K562 (cell line): ENCODE data around the gene DYRK1A. TPM values are rescaled to one million over a fixed set of nuclear protein-coding genes. Genes with fewer than 3 reads are reported as not detected.

Experiments used
- ARHGAP35 ChIP-seq: fragments of 450-650 bp; IDR thresholded peaks from 2 replicates; pipeline ENCODE4 v1.6.1; 2018; ENCODE audit not compliant: partially characterized antibody
- ARID1B ChIP-seq: fragments of 450-650 bp; IDR thresholded peaks from 2 replicates; pipeline ENCODE4 v1.6.1; 2016; ENCODE audit warnings: antibody characterized with exemption, mild to moderate bottlenecking, inconsistent platforms
- ARNT ChIP-seq, 2 experiments: fragments of 450-650 bp; IDR thresholded peaks; 2 replicates each; pipeline ENCODE4 v1.6.1; 2016; ENCODE audit warnings: mild to moderate bottlenecking in 1 of 2
- C11orf30 ChIP-seq: fragments of 450-650 bp; IDR thresholded peaks from 2 replicates; pipeline ENCODE4 v1.6.1; 2016; ENCODE audit warnings: low read depth, mild to moderate bottlenecking
- CBX1 ChIP-seq: sonication (generic); IDR thresholded peaks from 2 replicates; pipeline ENCODE4 v1.6.1; 2016; ENCODE audit warnings: antibody characterized with exemption, low read depth, mild to moderate bottlenecking
- CBX3 ChIP-seq, 2 experiments: IDR thresholded peaks; 1 replicate in 1 of 2; 2 replicates in 1 of 2; pipeline ENCODE4 v1.6.1; 2012; ENCODE audit warnings: inconsistent platforms in 2 of 2, low read length in 2 of 2, borderline replicate concordance in 1 of 2, control low read depth in 1 of 2
- CEBPB ChIP-seq: fragments of 450-650 bp; IDR thresholded peaks from 2 replicates; pipeline ENCODE4 v1.6.1; 2016; ENCODE audit warnings: missing genetic modification characterization, missing compliant biosample characterization
- HDGF ChIP-seq: fragments of 450-650 bp; IDR thresholded peaks from 2 replicates; pipeline ENCODE4 v1.6.1; 2016
- KAT7 ChIP-seq: sonication (generic); formaldehyde crosslinking; IDR thresholded peaks from 2 replicates; pipeline ENCODE4 v1.8.0; 2022; ENCODE audit warnings: missing genetic modification reagents, mild to moderate bottlenecking, borderline replicate concordance
- KDM2B ChIP-seq: fragments of 250-450 bp; sonication (Bioruptor Pico); IDR thresholded peaks from 2 replicates; pipeline ENCODE4 v1.8.0; 2021; ENCODE audit warnings: mild to moderate bottlenecking, moderate library complexity
- MTF1 ChIP-seq: fragments of 250-450 bp; sonication (Bioruptor Pico); IDR thresholded peaks from 2 replicates; pipeline ENCODE4 v1.9.0; 2021; ENCODE audit warnings: moderate library complexity, mild to moderate bottlenecking, inconsistent platforms, borderline replicate concordance
- SMARCA5 ChIP-seq: fragments of 450-650 bp; IDR thresholded peaks from 2 replicates; pipeline ENCODE4 v1.6.1; 2016
- STAT5B ChIP-seq: fragments of 250-450 bp; sonication (Bioruptor Pico); IDR thresholded peaks from 2 replicates; pipeline ENCODE4 v1.8.0; 2021; ENCODE audit warnings: mild to moderate bottlenecking, inconsistent platforms
- XRCC5 ChIP-seq: fragments of 200-400 bp; formaldehyde crosslinking; IDR thresholded peaks from 2 replicates; pipeline ENCODE4 v1.6.1; 2017; ENCODE audit warnings: low read depth, mild to moderate bottlenecking, low read length
- ZFX ChIP-seq: sonication (generic); formaldehyde crosslinking; IDR thresholded peaks from 2 replicates; pipeline ENCODE4 v1.8.0; 2022; ENCODE audit warnings: mild to moderate bottlenecking, missing genetic modification reagents, moderate library complexity
- ZKSCAN8 ChIP-seq: fragments of 200-800 bp; sonication (Bioruptor generic); IDR thresholded peaks from 2 replicates; pipeline ENCODE4 v1.6.1; 2016; ENCODE audit warnings: missing genetic modification characterization, missing compliant biosample characterization
- ZNF551 ChIP-seq: fragments of 250-450 bp; sonication (Bioruptor Pico); IDR thresholded peaks from 2 replicates; pipeline ENCODE4 v1.5.0; 2021; ENCODE audit warnings: mild to moderate bottlenecking, moderate library complexity
- ZNF778 ChIP-seq: fragments of 450-650 bp; formaldehyde crosslinking; IDR thresholded peaks from 2 replicates; pipeline ENCODE4 v1.4.0; 2020; ENCODE audit warnings: mild to moderate bottlenecking, moderate library complexity
- polyA plus RNA-seq, 8 experiments: library from polyadenylated mRNA; depleted of rRNA in 4 of 8; stranded (reverse) in 5 of 8; unstranded in 3 of 8; fragments of >200 nt; fragmentation: Nextera tagmentation in 2 of 8; fragmentation: Illumina TruSeq in 1 of 8; extraction: Ambion mirVana in 2 of 8; extraction: Trizol in 1 of 8; gene quantifications; 2 replicates each; pipeline versions ENCODE4 v1.2.1 to v1.2.3, GENCODE V29; 2011 to 2014; ENCODE audit warnings: inconsistent platforms in 1 of 8, missing spikeins in 1 of 8
- total RNA-seq, 7 experiments: library from RNA; depleted of rRNA in 6 of 7; stranded (reverse); fragments of >200 nt in 6 of 7; fragmentation: Illumina TruSeq in 2 of 7; extraction: Trizol in 2 of 7; gene quantifications; 2 replicates each; pipeline versions ENCODE4 v1.2.1 to v1.2.3, GENCODE V29; 2011 to 2021; ENCODE audit warnings: low replicate concordance in 1 of 7
- TF ChIP-seq, protein P1 (sequence below): sonication (generic); formaldehyde crosslinking; IDR thresholded peaks from 2 replicates; pipeline ENCODE4 v1.8.1; 2022; ENCODE audit warnings: missing genetic modification reagents
- TF ChIP-seq, protein P2 (sequence below), 2 experiments: fragments of 250-450 bp in 1 of 2; fragments of 450-650 bp in 1 of 2; sonication (Bioruptor Pico) in 1 of 2; IDR thresholded peaks; 2 replicates each; pipeline versions ENCODE4 v1.6.1 to v1.8.0; 2016 to 2021; ENCODE audit warnings: mild to moderate bottlenecking in 2 of 2, moderate library complexity in 2 of 2, missing compliant biosample characterization in 1 of 2, missing genetic modification characterization in 1 of 2
- TF ChIP-seq, protein P3 (sequence below): sonication (generic); formaldehyde crosslinking; IDR thresholded peaks from 2 replicates; pipeline ENCODE4 v1.8.0; 2022; ENCODE audit warnings: mild to moderate bottlenecking, missing genetic modification reagents, borderline replicate concordance
- TF ChIP-seq, protein P4 (sequence below): sonication (generic); formaldehyde crosslinking; IDR thresholded peaks from 2 replicates; pipeline ENCODE4 v1.9.0; 2022; ENCODE audit warnings: mild to moderate bottlenecking, missing genetic modification reagents
- TF ChIP-seq, protein P5 (sequence below): sonication (generic); formaldehyde crosslinking; IDR thresholded peaks from 2 replicates; pipeline ENCODE4 v1.8.1; 2023; ENCODE audit warnings: mild to moderate bottlenecking, missing genetic modification reagents

Gene DYRK1A
- total and polyA plus RNA-seq, 9 of the 15 experiments (the other 6 are each of a cell fraction or from before 2014, with no cell fraction given): 3.7 to 64.8 (median 42.3) TPM

DNA sequence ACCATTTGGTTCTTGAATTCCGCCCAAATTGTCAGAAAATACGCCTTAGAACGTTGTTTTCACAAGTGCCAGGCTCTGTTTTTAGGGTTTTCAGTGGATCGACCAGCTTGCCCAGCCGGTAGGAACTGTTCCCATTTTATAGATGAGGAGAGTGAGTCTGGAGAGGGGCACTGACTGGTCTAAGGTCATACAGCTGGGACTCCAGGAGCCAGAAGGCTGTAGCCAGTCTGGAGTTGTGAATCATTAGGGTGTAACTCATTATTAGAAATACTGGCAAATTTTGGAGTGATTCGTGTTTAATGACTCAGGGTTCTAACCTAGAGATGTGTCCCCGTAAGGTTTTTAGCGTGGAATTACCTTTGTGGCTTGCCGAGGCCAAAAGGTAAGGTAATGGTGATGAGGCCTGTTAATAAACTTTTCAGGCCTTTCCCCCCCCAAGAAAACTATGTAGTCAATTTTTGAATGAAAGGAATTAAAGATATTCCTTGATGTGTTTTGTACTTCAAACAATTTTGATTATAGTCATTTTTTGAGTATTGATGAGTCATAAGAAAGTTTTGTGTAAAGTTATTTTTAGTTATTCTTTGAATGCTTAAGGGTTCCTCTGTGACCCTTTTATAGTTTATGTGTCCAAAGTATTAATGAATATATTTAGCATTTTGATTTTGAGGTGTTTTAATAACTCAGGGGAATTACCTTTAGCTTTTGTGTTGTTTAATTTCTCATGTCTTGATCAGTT lies 2.1 kb downstream of the DYRK1A start (continued):
- TF ChIP-seq, protein P1, sequence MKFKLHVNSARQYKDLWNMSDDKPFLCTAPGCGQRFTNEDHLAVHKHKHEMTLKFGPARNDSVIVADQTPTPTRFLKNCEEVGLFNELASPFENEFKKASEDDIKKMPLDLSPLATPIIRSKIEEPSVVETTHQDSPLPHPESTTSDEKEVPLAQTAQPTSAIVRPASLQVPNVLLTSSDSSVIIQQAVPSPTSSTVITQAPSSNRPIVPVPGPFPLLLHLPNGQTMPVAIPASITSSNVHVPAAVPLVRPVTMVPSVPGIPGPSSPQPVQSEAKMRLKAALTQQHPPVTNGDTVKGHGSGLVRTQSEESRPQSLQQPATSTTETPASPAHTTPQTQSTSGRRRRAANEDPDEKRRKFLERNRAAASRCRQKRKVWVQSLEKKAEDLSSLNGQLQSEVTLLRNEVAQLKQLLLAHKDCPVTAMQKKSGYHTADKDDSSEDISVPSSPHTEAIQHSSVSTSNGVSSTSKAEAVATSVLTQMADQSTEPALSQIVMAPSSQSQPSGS (CRISPR knock-in tag): no peak
- peak; percentile 89 for TF ChIP-seq CBX1
- TF ChIP-seq ARID1B: no peak; the same call in 1 of the 2 replicates
- TF ChIP-seq, protein P2, sequence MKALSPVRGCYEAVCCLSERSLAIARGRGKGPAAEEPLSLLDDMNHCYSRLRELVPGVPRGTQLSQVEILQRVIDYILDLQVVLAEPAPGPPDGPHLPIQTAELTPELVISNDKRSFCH (CRISPR knock-in tag; IDR thresholded peaks at IDR 0.05): no peak
- TF ChIP-seq, protein P2 (tag; IDR thresholded peaks at IDR 0.05): peak; percentile 35; the same call in 1 of the 2 replicates
- TF ChIP-seq KAT7: 0 out of 2 replicates have a peak, but pooled peaks have one; percentile 15
- TF ChIP-seq, protein P3, sequence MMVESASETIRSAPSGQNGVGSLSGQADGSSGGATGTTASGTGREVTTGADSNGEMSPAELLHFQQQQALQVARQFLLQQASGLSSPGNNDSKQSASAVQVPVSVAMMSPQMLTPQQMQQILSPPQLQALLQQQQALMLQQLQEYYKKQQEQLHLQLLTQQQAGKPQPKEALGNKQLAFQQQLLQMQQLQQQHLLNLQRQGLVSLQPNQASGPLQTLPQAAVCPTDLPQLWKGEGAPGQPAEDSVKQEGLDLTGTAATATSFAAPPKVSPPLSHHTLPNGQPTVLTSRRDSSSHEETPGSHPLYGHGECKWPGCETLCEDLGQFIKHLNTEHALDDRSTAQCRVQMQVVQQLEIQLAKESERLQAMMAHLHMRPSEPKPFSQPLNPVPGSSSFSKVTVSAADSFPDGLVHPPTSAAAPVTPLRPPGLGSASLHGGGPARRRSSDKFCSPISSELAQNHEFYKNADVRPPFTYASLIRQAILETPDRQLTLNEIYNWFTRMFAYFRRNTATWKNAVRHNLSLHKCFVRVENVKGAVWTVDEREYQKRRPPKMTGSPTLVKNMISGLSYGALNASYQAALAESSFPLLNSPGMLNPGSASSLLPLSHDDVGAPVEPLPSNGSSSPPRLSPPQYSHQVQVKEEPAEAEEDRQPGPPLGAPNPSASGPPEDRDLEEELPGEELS (CRISPR knock-in tag): no peak
- TF ChIP-seq, protein P4, sequence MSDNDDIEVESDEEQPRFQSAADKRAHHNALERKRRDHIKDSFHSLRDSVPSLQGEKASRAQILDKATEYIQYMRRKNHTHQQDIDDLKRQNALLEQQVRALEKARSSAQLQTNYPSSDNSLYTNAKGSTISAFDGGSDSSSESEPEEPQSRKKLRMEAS (CRISPR knock-in tag): no peak
- no peak for TF ChIP-seq STAT5B (CRISPR knock-in tag)
- no peak for TF ChIP-seq KDM2B
- TF ChIP-seq XRCC5: peak; percentile 89
- no peak for TF ChIP-seq ARHGAP35
- peak; percentile 98 for TF ChIP-seq HDGF
- TF ChIP-seq ZNF778 (CRISPR knock-in tag): no peak
- no peak for TF ChIP-seq CEBPB (tag)
- TF ChIP-seq MTF1 (CRISPR knock-in tag): no peak
- TF ChIP-seq ZKSCAN8 (CRISPR knock-in tag): no peak
- TF ChIP-seq, protein P5, sequence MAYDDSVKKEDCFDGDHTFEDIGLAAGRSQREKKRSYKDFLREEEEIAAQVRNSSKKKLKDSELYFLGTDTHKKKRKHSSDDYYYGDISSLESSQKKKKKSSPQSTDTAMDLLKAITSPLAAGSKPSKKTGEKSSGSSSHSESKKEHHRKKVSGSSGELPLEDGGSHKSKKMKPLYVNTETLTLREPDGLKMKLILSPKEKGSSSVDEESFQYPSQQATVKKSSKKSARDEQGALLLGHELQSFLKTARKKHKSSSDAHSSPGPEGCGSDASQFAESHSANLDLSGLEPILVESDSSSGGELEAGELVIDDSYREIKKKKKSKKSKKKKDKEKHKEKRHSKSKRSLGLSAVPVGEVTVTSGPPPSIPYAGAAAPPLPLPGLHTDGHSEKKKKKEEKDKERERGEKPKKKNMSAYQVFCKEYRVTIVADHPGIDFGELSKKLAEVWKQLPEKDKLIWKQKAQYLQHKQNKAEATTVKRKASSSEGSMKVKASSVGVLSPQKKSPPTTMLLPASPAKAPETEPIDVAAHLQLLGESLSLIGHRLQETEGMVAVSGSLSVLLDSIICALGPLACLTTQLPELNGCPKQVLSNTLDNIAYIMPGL: no peak
- peak; percentile 21; the same call in 1 of the 2 replicates for TF ChIP-seq ZFX (CRISPR knock-in tag)
- peak in 1 of 2 experiments; percentile 77; a peak in 1 of 4 replicates for TF ChIP-seq ARNT (IDR thresholded peaks at IDR 0.05)
- TF ChIP-seq SMARCA5: peak; percentile 92; the same call in 1 of the 2 replicates
- TF ChIP-seq ZNF551 (CRISPR knock-in tag): no peak
- peak in 1 of 2 experiments; percentile 73; a peak in 1 of 3 replicates for TF ChIP-seq CBX3 (IDR thresholded peaks at IDR 0.05; ENCODE audit: borderline replicate concordance in 1 of 2, low read length in 2 of 2)
- TF ChIP-seq C11orf30: peak; percentile 46; the same call in 1 of the 2 replicates
